A375 (cell line): ENCODE results near the gene SPATA6. TPM values are rescaled to one million over a fixed set of nuclear protein-coding genes. Genes with fewer than 3 reads are reported as not detected.

Source experiments
- small RNA-seq: library from RNA; depleted of rRNA; stranded (forward); fragments of <200 nt; gene quantifications from one replicate; pipeline ENCODE3, GENCODE V24; 2014
- total RNA-seq: library from RNA; depleted of rRNA; stranded (reverse); fragments of >200 nt; shearing (Covaris generic); gene quantifications from 2 replicates; pipeline ENCODE4 v1.2.3, GENCODE V29; 2014; rRNA removed

Gene SPATA6
- 13.4 and 14.6 TPM in 2 replicates for total RNA-seq

GRCh38 chr1:48471691-48472576, at the start of gene SPATA6:
Gene SPATA6, minus strand, starts transcription at chr1:48472204. Its CDS starts 196 bp downstream, at chr1:48472008.

Small RNAs within 50 kb of the gene (small RNA-seq; reads per million reads assigned to genes)
- gene RNU4-61P (not detected), gene RNU6-723P (not detected)

Other genes with a start within 250 kb of the SPATA6 start
- not detected in 2 replicates for gene SLC5A9, start 249.5 kb downstream of the SPATA6 start, total RNA-seq